K562 (cell line): ENCODE data around the gene ACOD1. TPM values are rescaled to one million over a fixed set of nuclear protein-coding genes. Genes with fewer than 3 reads are reported as not detected.
A peak's percentile ranks its signal among the peaks of the same experiment; 100 is the strongest.

Source experiments
- CREB1 ChIP-seq, 2 experiments: sonication (generic) in 1 of 2; formaldehyde crosslinking in 1 of 2; IDR thresholded peaks; 2 replicates each; pipeline versions ENCODE4 v1.6.1 to v1.8.0; 2012 to 2022; ENCODE audit warnings: inconsistent platforms in 1 of 2, mild to moderate bottlenecking in 1 of 2, missing genetic modification reagents in 1 of 2, moderate library complexity in 1 of 2
- ETV5 ChIP-seq: sonication (generic); formaldehyde crosslinking; IDR thresholded peaks from 2 replicates; pipeline ENCODE4 v1.4.0; 2020; ENCODE audit warnings: low read depth, mild to moderate bottlenecking, missing genetic modification reagents
- GABPA ChIP-seq: fragments of 200-800 bp; sonication (Bioruptor generic); conservative IDR thresholded peaks from 2 replicates; pipeline ENCODE4 v1.6.1; 2016; ENCODE audit warnings: low read depth, missing genetic modification characterization, missing compliant biosample characterization
- HMGN3 ChIP-seq: IDR thresholded peaks from 2 replicates; pipeline ENCODE4 v1.6.1; 2011; ENCODE audit warnings: borderline replicate concordance, low read depth, mild to moderate bottlenecking, mixed read lengths, low read length; ENCODE audit not compliant: insufficient read length; ENCODE audit errors: extremely low read depth
- L3MBTL2 ChIP-seq: fragments of 450-650 bp; IDR thresholded peaks from 2 replicates; pipeline ENCODE4 v1.6.1; 2016; ENCODE audit warnings: mild to moderate bottlenecking, moderate library complexity
- NRF1 ChIP-seq, 2 experiments: fragments of 450-650 bp; IDR thresholded peaks in 1 of 2; conservative IDR thresholded peaks in 1 of 2; 2 replicates each; pipeline ENCODE4 v1.6.1; 2014; ENCODE audit warnings: mild to moderate bottlenecking in 2 of 2
- PURB ChIP-seq: sonication (generic); formaldehyde crosslinking; IDR thresholded peaks from 2 replicates; pipeline ENCODE4 v1.9.0; 2021; ENCODE audit warnings: low read depth, mild to moderate bottlenecking, missing genetic modification reagents
- RB1 ChIP-seq: fragments of 450-650 bp; IDR thresholded peaks from 2 replicates; pipeline ENCODE4 v1.6.1; 2017; ENCODE audit warnings: low read depth, mild to moderate bottlenecking
- TAF7 ChIP-seq: fragments of 450-650 bp; IDR thresholded peaks from 2 replicates; pipeline ENCODE4 v1.6.1; 2016; ENCODE audit warnings: missing genetic modification characterization, missing compliant biosample characterization
- TBP ChIP-seq: optimal IDR thresholded peaks from 2 replicates; pipeline ENCODE3; 2011; ENCODE audit warnings: low read depth, low read length, improper control_type of control experiment
- ZFX ChIP-seq: sonication (generic); formaldehyde crosslinking; IDR thresholded peaks from 2 replicates; pipeline ENCODE4 v1.8.0; 2022; ENCODE audit warnings: mild to moderate bottlenecking, missing genetic modification reagents, moderate library complexity
- ZKSCAN1 ChIP-seq: fragments of 150-350 bp; IDR thresholded peaks from 2 replicates; pipeline ENCODE4 v1.6.1; 2016; ENCODE audit warnings: low read depth, low read length
- ZNF197 ChIP-seq: fragments of 200-800 bp; sonication (Bioruptor generic); IDR thresholded peaks from 2 replicates; pipeline ENCODE4 v1.6.1; 2016; ENCODE audit warnings: low read depth, missing genetic modification characterization, missing compliant biosample characterization
- ZNF561 ChIP-seq: fragments of 450-650 bp; formaldehyde crosslinking; conservative IDR thresholded peaks from 2 replicates; pipeline ENCODE4 v1.4.0; 2020; ENCODE audit warnings: mild to moderate bottlenecking, moderate library complexity
- polyA plus RNA-seq, 8 experiments: library from polyadenylated mRNA; depleted of rRNA in 4 of 8; stranded (reverse) in 5 of 8; unstranded in 3 of 8; fragments of >200 nt; fragmentation: Nextera tagmentation in 2 of 8; fragmentation: Illumina TruSeq in 1 of 8; extraction: Ambion mirVana in 2 of 8; extraction: Trizol in 1 of 8; gene quantifications; 2 replicates each; pipeline versions ENCODE4 v1.2.1 to v1.2.3, GENCODE V29; 2011 to 2014; ENCODE audit warnings: inconsistent platforms in 1 of 8, missing spikeins in 1 of 8
- total RNA-seq, 7 experiments: library from RNA; depleted of rRNA in 6 of 7; stranded (reverse); fragments of >200 nt in 6 of 7; fragmentation: Illumina TruSeq in 2 of 7; extraction: Trizol in 2 of 7; gene quantifications; 2 replicates each; pipeline versions ENCODE4 v1.2.1 to v1.2.3, GENCODE V29; 2011 to 2021; ENCODE audit warnings: low replicate concordance in 1 of 7
- TF ChIP-seq, protein P1 (sequence below): sonication (generic); formaldehyde crosslinking; IDR thresholded peaks from 2 replicates; pipeline ENCODE4 v1.8.1; 2023; ENCODE audit warnings: mild to moderate bottlenecking, missing genetic modification reagents
- TF ChIP-seq, protein P2 (sequence below), 2 experiments: fragments of 150-350 bp in 1 of 2; IDR thresholded peaks; 2 replicates each; pipeline ENCODE4 v1.6.1; 2012 to 2016; ENCODE audit warnings: low read depth in 2 of 2, low read length in 2 of 2, mild to moderate bottlenecking in 1 of 2, moderate library complexity in 1 of 2
- TF ChIP-seq, protein P3 (sequence below): fragments of 250-450 bp; sonication (Bioruptor Pico); IDR thresholded peaks from 2 replicates; pipeline ENCODE4 v1.8.0; 2021; ENCODE audit warnings: moderate library complexity, mild to moderate bottlenecking, inconsistent platforms
- TF ChIP-seq, protein P4 (sequence below): fragments of 200-800 bp; sonication (Bioruptor generic); IDR thresholded peaks from 2 replicates; pipeline ENCODE4 v1.6.1; 2017; ENCODE audit warnings: missing genetic modification characterization, missing compliant biosample characterization
- TF ChIP-seq, protein P5 (sequence below): IDR thresholded peaks from 2 replicates; pipeline ENCODE4 v1.6.1; 2011; ENCODE audit not compliant: insufficient read length; ENCODE audit errors: extremely low read depth

The ACOD1 gene
- total and polyA plus RNA-seq, 9 of the 15 experiments (the other 6 are each of a cell fraction or from before 2014, with no cell fraction given): not detected

DNA sequence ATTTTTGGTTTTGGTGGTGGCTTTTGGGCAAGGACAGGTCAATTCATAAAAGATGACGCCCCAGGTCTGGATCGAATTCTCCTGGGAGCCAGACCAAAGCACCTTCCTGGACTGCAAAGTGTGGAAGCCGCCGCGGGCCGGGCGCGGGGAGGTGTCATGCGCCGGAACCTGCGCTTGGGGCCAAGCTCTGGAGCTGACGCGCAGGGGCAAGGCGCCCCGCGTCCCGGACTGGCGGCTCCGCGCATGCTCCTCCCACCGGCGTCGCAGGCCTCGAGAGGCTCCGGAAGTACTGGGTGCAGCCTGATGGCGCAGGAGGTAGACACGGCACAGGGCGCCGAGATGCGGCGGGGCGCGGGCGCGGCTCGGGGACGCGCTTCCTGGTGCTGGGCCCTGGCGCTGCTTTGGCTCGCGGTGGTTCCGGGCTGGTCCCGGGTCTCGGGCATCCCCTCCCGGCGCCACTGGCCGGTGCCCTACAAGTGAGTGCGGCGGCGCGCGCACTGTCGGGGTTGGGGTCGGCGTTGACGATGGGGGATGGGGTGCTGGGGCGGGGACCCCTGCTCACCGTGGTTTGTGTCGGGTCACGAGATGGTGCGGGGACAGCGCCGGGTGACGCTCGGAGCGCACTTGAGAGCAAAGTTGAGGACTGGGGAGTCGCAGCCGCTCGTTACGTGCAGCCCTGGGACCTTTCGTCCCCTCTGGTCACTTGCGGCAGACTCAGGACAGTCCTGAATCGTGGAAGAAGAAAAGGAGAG is 43.7 kb downstream of the ACOD1 start, which contains the start of gene CLN5 (continued):
- TF ChIP-seq TAF7 (tag) (0 out of 2 replicates have a peak, but pooled peaks have one; percentile 13), NRF1 (conservative IDR thresholded peaks at IDR 0.05 in 1 of 2, IDR thresholded peaks at IDR 0.05 in 1 of 2) (peak; percentile 96 to 97), CREB1 (IDR thresholded peaks at IDR 0.05) (peak; percentile 98), CREB1 (CRISPR knock-in tag; IDR thresholded peaks at IDR 0.05) (peak; percentile 96), ZNF197 (CRISPR knock-in tag) (0 out of 2 replicates have a peak, but pooled peaks have one; percentile 48), ETV5 (CRISPR knock-in tag) (peak; percentile 91), L3MBTL2 (peak; percentile 91), RB1 (peak; percentile 70; the same call in 1 of the 2 replicates), GABPA (tag) (peak; percentile 90), ZNF561 (no peak), PURB (CRISPR knock-in tag) (no peak), HMGN3 (peak; percentile 72), ZFX (peak; percentile 85), TBP (peak; percentile 78), ZKSCAN1 (peak; percentile 43; the same call in 1 of the 2 replicates)
- TF ChIP-seq, protein P1, sequence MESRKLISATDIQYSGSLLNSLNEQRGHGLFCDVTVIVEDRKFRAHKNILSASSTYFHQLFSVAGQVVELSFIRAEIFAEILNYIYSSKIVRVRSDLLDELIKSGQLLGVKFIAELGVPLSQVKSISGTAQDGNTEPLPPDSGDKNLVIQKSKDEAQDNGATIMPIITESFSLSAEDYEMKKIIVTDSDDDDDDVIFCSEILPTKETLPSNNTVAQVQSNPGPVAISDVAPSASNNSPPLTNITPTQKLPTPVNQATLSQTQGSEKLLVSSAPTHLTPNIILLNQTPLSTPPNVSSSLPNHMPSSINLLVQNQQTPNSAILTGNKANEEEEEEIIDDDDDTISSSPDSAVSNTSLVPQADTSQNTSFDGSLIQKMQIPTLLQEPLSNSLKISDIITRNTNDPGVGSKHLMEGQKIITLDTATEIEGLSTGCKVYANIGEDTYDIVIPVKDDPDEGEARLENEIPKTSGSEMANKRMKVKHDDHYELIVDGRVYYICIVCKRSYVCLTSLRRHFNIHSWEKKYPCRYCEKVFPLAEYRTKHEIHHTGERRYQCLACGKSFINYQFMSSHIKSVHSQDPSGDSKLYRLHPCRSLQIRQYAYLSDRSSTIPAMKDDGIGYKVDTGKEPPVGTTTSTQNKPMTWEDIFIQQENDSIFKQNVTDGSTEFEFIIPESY (CRISPR knock-in tag): no peak
- TF ChIP-seq, protein P2, sequence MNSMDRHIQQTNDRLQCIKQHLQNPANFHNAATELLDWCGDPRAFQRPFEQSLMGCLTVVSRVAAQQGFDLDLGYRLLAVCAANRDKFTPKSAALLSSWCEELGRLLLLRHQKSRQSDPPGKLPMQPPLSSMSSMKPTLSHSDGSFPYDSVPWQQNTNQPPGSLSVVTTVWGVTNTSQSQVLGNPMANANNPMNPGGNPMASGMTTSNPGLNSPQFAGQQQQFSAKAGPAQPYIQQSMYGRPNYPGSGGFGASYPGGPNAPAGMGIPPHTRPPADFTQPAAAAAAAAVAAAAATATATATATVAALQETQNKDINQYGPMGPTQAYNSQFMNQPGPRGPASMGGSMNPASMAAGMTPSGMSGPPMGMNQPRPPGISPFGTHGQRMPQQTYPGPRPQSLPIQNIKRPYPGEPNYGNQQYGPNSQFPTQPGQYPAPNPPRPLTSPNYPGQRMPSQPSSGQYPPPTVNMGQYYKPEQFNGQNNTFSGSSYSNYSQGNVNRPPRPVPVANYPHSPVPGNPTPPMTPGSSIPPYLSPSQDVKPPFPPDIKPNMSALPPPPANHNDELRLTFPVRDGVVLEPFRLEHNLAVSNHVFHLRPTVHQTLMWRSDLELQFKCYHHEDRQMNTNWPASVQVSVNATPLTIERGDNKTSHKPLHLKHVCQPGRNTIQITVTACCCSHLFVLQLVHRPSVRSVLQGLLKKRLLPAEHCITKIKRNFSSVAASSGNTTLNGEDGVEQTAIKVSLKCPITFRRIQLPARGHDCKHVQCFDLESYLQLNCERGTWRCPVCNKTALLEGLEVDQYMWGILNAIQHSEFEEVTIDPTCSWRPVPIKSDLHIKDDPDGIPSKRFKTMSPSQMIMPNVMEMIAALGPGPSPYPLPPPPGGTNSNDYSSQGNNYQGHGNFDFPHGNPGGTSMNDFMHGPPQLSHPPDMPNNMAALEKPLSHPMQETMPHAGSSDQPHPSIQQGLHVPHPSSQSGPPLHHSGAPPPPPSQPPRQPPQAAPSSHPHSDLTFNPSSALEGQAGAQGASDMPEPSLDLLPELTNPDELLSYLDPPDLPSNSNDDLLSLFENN (IDR thresholded peaks at IDR 0.05; ENCODE audit: low read depth in 2 of 2, low read length in 2 of 2): no peak
- TF ChIP-seq, protein P3, sequence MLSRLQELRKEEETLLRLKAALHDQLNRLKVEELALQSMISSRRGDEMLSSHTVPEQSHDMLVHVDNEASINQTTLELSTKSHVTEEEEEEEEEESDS (CRISPR knock-in tag): no peak
- TF ChIP-seq, protein P4, sequence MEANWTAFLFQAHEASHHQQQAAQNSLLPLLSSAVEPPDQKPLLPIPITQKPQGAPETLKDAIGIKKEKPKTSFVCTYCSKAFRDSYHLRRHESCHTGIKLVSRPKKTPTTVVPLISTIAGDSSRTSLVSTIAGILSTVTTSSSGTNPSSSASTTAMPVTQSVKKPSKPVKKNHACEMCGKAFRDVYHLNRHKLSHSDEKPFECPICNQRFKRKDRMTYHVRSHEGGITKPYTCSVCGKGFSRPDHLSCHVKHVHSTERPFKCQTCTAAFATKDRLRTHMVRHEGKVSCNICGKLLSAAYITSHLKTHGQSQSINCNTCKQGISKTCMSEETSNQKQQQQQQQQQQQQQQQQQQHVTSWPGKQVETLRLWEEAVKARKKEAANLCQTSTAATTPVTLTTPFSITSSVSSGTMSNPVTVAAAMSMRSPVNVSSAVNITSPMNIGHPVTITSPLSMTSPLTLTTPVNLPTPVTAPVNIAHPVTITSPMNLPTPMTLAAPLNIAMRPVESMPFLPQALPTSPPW (CRISPR knock-in tag): peak; percentile 16; the same call in 1 of the 2 replicates
- TF ChIP-seq, protein P5, sequence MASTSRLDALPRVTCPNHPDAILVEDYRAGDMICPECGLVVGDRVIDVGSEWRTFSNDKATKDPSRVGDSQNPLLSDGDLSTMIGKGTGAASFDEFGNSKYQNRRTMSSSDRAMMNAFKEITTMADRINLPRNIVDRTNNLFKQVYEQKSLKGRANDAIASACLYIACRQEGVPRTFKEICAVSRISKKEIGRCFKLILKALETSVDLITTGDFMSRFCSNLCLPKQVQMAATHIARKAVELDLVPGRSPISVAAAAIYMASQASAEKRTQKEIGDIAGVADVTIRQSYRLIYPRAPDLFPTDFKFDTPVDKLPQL: no peak
